Ishikawa (cell line): ENCODE data around the gene C19orf33.

ENCODE experiments used
- CREB1 ChIP-seq: IDR thresholded peaks from 2 replicates; pipeline ENCODE4 v1.6.1; 2012; ENCODE audit warnings: low read depth
- EP300 ChIP-seq: IDR thresholded peaks from 2 replicates; pipeline ENCODE4 v1.6.1; 2012; ENCODE audit warnings: borderline replicate concordance
- FOXM1 ChIP-seq: IDR thresholded peaks from 2 replicates; pipeline ENCODE4 v1.6.1; 2012; ENCODE audit warnings: low read depth, borderline replicate concordance
- RAD21 ChIP-seq: IDR thresholded peaks from 2 replicates; pipeline ENCODE4 v1.6.1; 2012; ENCODE audit warnings: low read depth
- TAF1 ChIP-seq: IDR thresholded peaks from 2 replicates; pipeline ENCODE4 v1.6.1; 2012; ENCODE audit warnings: low read depth, mild to moderate bottlenecking
- TCF12 ChIP-seq: IDR thresholded peaks from 2 replicates; pipeline ENCODE4 v1.6.1; 2012; ENCODE audit warnings: low read depth
- YY1 ChIP-seq: IDR thresholded peaks from 2 replicates; pipeline ENCODE4 v1.6.1; 2012; ENCODE audit warnings: low read depth
- TF ChIP-seq, protein P1 (sequence below): IDR thresholded peaks from 2 replicates; pipeline ENCODE4 v1.6.1; 2012; ENCODE audit warnings: low read depth, mild to moderate bottlenecking
- TF ChIP-seq, protein P2 (sequence below): IDR thresholded peaks from 2 replicates; pipeline ENCODE4 v1.6.1; 2012

DNA sequence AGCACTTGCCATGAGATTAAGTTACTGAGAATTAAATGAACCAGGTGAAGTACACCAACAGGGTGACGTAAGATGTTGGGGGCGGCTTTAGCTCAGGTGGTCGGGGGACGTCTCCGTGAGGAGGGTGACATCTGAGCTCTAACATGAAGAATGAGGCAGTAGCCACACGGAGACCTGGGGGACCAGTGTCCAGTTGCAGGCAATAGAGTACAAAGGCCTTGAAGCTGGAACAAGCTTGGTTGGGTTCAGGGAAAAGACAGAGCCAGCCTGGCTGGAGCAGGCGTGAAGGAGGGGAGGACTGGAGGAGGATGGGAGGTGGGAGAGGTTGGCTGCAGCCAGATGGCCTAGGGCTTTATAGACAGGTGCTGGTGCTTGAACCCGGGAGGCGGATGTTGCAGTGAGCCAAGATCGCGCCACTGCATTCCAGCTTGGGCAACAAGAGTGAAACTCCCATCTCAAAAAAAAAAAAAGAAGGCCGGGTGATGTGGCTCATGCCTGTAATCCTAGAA lies 38.1 kb upstream of the C19orf33 start:
- TF ChIP-seq TAF1 (no peak), EP300 (no peak), TCF12 (no peak), CREB1 (no peak), RAD21 (no peak), YY1 (no peak), FOXM1 (no peak)
- TF ChIP-seq, protein P1, sequence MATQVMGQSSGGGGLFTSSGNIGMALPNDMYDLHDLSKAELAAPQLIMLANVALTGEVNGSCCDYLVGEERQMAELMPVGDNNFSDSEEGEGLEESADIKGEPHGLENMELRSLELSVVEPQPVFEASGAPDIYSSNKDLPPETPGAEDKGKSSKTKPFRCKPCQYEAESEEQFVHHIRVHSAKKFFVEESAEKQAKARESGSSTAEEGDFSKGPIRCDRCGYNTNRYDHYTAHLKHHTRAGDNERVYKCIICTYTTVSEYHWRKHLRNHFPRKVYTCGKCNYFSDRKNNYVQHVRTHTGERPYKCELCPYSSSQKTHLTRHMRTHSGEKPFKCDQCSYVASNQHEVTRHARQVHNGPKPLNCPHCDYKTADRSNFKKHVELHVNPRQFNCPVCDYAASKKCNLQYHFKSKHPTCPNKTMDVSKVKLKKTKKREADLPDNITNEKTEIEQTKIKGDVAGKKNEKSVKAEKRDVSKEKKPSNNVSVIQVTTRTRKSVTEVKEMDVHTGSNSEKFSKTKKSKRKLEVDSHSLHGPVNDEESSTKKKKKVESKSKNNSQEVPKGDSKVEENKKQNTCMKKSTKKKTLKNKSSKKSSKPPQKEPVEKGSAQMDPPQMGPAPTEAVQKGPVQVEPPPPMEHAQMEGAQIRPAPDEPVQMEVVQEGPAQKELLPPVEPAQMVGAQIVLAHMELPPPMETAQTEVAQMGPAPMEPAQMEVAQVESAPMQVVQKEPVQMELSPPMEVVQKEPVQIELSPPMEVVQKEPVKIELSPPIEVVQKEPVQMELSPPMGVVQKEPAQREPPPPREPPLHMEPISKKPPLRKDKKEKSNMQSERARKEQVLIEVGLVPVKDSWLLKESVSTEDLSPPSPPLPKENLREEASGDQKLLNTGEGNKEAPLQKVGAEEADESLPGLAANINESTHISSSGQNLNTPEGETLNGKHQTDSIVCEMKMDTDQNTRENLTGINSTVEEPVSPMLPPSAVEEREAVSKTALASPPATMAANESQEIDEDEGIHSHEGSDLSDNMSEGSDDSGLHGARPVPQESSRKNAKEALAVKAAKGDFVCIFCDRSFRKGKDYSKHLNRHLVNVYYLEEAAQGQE: no peak
- TF ChIP-seq, protein P2, sequence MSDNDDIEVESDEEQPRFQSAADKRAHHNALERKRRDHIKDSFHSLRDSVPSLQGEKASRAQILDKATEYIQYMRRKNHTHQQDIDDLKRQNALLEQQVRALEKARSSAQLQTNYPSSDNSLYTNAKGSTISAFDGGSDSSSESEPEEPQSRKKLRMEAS: no peak
